ENCODE data around the gene RIMS4.

RIMS4 gene

GRCh38 chr20:44838521-44838920, 28.2 kb upstream of the RIMS4 start:
- no peak for DNase-seq (ENCODE audit: low read depth)
- no peak overlapping the region for H3K4me3 ChIP-seq (ENCODE audit: low read length)
- no peak for TF ChIP-seq CTCF (conservative IDR thresholded peaks at IDR 0.05; ENCODE audit: low read depth, low read length)

- no peak for DNase-seq (ENCODE audit: low read depth)
- H3K4me3 ChIP-seq (ENCODE audit: low read length), result no peak overlapping the region
- TF ChIP-seq CTCF (conservative IDR thresholded peaks at IDR 0.05; ENCODE audit: low read depth, low read length), result no peak
These were observed 27.6 kb upstream of the RIMS4 start for GRCh38 chr20:44837946-44838345.

GRCh38 chr20:44836601-44837120, 26.3 kb upstream of the RIMS4 start:
- no peak for TF ChIP-seq CTCF (conservative IDR thresholded peaks at IDR 0.05; ENCODE audit: low read depth, low read length)
- no peak overlapping the region for H3K4me3 ChIP-seq (ENCODE audit: low read length)
- DNase-seq (ENCODE audit: low read depth), result no peak

GRCh38 chr20:44835661-44836221, 25.4 kb upstream of the RIMS4 start:
- no peak for DNase-seq (ENCODE audit: low read depth)
- no peak for TF ChIP-seq CTCF (conservative IDR thresholded peaks at IDR 0.05; ENCODE audit: low read depth, low read length)
- H3K4me3 ChIP-seq (ENCODE audit: low read length), result no peak overlapping the region

- H3K4me3 ChIP-seq (ENCODE audit: low read length), result no peak overlapping the region
- DNase-seq (ENCODE audit: low read depth), result no peak
- no peak for TF ChIP-seq CTCF (conservative IDR thresholded peaks at IDR 0.05; ENCODE audit: low read depth, low read length)
These were observed 24.8 kb upstream of the RIMS4 start for GRCh38 chr20:44835116-44835515.

- DNase-seq (ENCODE audit: low read depth), result no peak
- TF ChIP-seq CTCF (conservative IDR thresholded peaks at IDR 0.05; ENCODE audit: low read depth, low read length), result no peak
- H3K4me3 ChIP-seq (ENCODE audit: low read length), result no peak overlapping the region
These were observed 24.3 kb upstream of the RIMS4 start for GRCh38 chr20:44834693-44835092.

- no peak overlapping the region for H3K4me3 ChIP-seq (ENCODE audit: low read length)
- no peak for DNase-seq (ENCODE audit: low read depth)
- TF ChIP-seq CTCF (conservative IDR thresholded peaks at IDR 0.05; ENCODE audit: low read depth, low read length), result no peak
These were observed 23.1 kb upstream of the RIMS4 start for GRCh38 chr20:44833437-44833836.

Measured in retinal pigment epithelial cell (primary cell).